Karpas-422 (cell line): ENCODE measurements around the gene MUC15. TPM values are rescaled to one million over a fixed set of nuclear protein-coding genes. Genes with fewer than 3 reads are reported as not detected.

ENCODE experiments used
- DNase-seq: peaks from one replicate; pipeline ENCODE4 v3.0.0-alpha.2; 2015
- H2AFZ ChIP-seq: fragments of 200-600 bp; sonication (generic); 2 replicates; pipeline ENCODE4 v1.6.1; 2014; ENCODE audit warnings: antibody characterized with exemption, low read length, mixed read lengths
- H3K27ac ChIP-seq: fragments of 200-600 bp; sonication (generic); 2 replicates; pipeline ENCODE4 v1.5.1; 2014; ENCODE audit warnings: mild to moderate bottlenecking, low read length, moderate library complexity
- H3K27me3 ChIP-seq: fragments of 200-600 bp; sonication (generic); 2 replicates; pipeline ENCODE4 v1.6.1; 2014; ENCODE audit warnings: low read length, mixed read lengths
- H3K36me3 ChIP-seq: fragments of 200-600 bp; sonication (generic); 2 replicates; pipeline ENCODE4 v1.6.1; 2014; ENCODE audit warnings: low read length, mixed read lengths; ENCODE audit not compliant: insufficient read depth
- H3K4me1 ChIP-seq: fragments of 200-600 bp; sonication (generic); 2 replicates; pipeline ENCODE4 v1.6.1; 2014; ENCODE audit warnings: mild to moderate bottlenecking, low read length, mixed read lengths
- H3K4me2 ChIP-seq: fragments of 200-600 bp; sonication (generic); 2 replicates; pipeline ENCODE4 v1.6.1; 2014; ENCODE audit warnings: low read length, low read depth, mild to moderate bottlenecking; ENCODE audit not compliant: poor library complexity, severe bottlenecking
- H3K4me3 ChIP-seq: fragments of 200-600 bp; sonication (generic); 2 replicates; pipeline ENCODE4 v1.5.1; 2014; ENCODE audit warnings: mild to moderate bottlenecking, antibody characterized with exemption, low read length, mixed read lengths
- H3K79me2 ChIP-seq: fragments of 200-600 bp; sonication (generic); 2 replicates; pipeline ENCODE4 v1.6.1; 2014; ENCODE audit warnings: mild to moderate bottlenecking, low read length, mixed read lengths
- H3K9ac ChIP-seq: fragments of 200-600 bp; sonication (generic); 2 replicates; pipeline ENCODE4 v1.6.0; 2014; ENCODE audit warnings: low read length
- H3K9me2 ChIP-seq: fragments of 200-600 bp; sonication (generic), shearing (Covaris generic); replicated peaks from 2 replicates; pipeline ENCODE4 v1.6.0; 2014; ENCODE audit warnings: mild to moderate bottlenecking, low read length, moderate library complexity; ENCODE audit not compliant: insufficient read depth
- H3K9me3 ChIP-seq: fragments of 300-700, 200-600 bp; sonication (generic); 2 replicates; pipeline ENCODE4 v1.6.1; 2014; ENCODE audit warnings: low read length, mixed read lengths
- H4K20me1 ChIP-seq: fragments of 200-600 bp; sonication (generic); 2 replicates; pipeline ENCODE4 v1.6.1; 2014; ENCODE audit warnings: mild to moderate bottlenecking, antibody characterized with exemption, low read length, low read depth; ENCODE audit not compliant: insufficient read depth
- total RNA-seq: library from RNA; depleted of rRNA; stranded (reverse); fragments of >200 nt; shearing (Covaris generic); gene quantifications from 2 replicates; pipeline ENCODE4 v1.2.3, GENCODE V29; 2014; ENCODE audit warnings: low replicate concordance; rRNA removed

The MUC15 gene, protein sequence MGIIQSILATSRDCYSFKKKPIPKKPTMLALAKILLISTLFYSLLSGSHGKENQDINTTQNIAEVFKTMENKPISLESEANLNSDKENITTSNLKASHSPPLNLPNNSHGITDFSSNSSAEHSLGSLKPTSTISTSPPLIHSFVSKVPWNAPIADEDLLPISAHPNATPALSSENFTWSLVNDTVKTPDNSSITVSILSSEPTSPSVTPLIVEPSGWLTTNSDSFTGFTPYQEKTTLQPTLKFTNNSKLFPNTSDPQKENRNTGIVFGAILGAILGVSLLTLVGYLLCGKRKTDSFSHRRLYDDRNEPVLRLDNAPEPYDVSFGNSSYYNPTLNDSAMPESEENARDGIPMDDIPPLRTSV
- total RNA-seq = not detected in 2 replicates

DNA sequence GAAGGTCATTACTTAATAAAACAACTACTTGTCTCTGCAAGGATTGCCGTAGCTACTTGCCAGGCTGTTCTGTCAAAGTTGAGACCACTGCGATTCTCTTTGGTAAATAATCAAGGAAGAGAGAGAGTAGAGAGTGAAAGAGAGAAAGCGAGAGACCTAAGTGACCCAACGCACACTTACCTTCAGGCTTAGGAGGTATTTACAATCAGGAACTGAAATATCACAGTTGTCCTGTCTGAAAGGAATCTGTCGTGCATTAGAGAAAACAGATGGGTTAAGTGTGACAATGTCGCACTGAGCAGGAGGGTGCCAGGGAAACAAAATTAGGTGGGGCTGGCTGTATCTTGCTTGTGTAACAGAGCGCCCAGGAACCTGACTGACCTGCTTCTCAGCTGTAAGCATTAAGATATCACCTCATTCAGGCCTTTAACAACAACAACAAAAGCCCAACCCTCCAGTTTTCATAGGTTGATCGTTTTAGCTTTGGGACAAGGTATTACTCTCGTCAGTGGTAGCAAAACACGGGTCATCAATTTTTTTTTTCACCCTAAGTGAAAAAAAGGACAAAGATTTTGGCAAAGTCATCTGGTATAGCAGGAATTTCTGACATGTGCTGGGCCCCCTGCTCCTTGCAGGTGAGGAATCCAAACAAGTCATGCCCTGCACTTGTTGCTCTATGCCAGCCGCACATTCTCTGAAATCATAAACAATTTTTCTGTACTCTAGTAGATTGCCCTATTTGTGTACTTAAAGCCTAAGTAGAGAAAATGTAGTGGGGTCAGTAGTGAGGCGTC is at the start of gene MUC15:
Gene MUC15 (minus strand): TSS at position 403 of the 794 bp plus-strand sequence. CDS start 5,169 bp downstream, outside the sequence.
- H3K27me3 ChIP-seq = no peaks in the 10 kb centered on the region
- no peak within 1 kb of the TSS for H3K9ac ChIP-seq
- H4K20me1 ChIP-seq = no peaks in the 10 kb centered on the region
- no peak for DNase-seq
- H3K36me3 ChIP-seq = no peaks in the 10 kb centered on the region
- H3K4me3 ChIP-seq = no peak within 1 kb of the TSS
- H3K9me2 ChIP-seq = no peaks in the 10 kb centered on the region
- H3K4me1 ChIP-seq = no peaks in the 10 kb centered on the region
- no peak within 1 kb of the TSS for H2AFZ ChIP-seq
- H3K4me2 ChIP-seq = no peak within 1 kb of the TSS
- H3K27ac ChIP-seq = no peak within 1 kb of the TSS
- no peaks in the 10 kb centered on the region for H3K79me2 ChIP-seq
- H3K9me3 ChIP-seq = no peaks in the 10 kb centered on the region

DNA sequence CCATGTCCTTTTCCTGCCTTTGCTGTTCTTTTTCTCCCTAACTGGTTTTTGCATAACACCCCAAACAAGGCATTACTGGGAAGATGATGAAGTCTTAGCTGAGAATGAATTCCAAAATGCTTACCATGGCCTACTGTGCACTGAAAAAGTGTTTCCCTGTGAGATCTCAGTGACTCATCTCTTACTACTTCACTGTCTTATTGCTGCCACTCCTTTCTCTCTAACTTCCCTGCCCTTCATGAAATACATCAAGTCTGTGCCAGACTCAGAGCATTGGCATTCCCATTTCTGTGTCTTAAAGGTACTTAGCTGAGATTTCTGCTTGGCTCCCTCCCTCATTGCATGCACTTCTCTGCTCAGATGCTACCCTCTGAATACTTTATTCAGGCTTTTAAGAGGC is 49.1 kb upstream of the MUC15 start:
- no peaks in the 10 kb centered on the region for H3K9me3 ChIP-seq
- no peaks in the 10 kb centered on the region for H3K27me3 ChIP-seq
- no peaks in the 10 kb centered on the region for H3K79me2 ChIP-seq
- no peaks in the 10 kb centered on the region for H3K4me1 ChIP-seq
- no peak overlapping the region for H3K9ac ChIP-seq
- H4K20me1 ChIP-seq = no peaks in the 10 kb centered on the region
- no peaks in the 10 kb centered on the region for H3K9me2 ChIP-seq
- no peak overlapping the region for H3K4me2 ChIP-seq
- no peak overlapping the region for H3K27ac ChIP-seq
- DNase-seq = no peak
- no peaks in the 10 kb centered on the region for H3K36me3 ChIP-seq
- no peak overlapping the region for H2AFZ ChIP-seq
- no peak overlapping the region for H3K4me3 ChIP-seq

DNA sequence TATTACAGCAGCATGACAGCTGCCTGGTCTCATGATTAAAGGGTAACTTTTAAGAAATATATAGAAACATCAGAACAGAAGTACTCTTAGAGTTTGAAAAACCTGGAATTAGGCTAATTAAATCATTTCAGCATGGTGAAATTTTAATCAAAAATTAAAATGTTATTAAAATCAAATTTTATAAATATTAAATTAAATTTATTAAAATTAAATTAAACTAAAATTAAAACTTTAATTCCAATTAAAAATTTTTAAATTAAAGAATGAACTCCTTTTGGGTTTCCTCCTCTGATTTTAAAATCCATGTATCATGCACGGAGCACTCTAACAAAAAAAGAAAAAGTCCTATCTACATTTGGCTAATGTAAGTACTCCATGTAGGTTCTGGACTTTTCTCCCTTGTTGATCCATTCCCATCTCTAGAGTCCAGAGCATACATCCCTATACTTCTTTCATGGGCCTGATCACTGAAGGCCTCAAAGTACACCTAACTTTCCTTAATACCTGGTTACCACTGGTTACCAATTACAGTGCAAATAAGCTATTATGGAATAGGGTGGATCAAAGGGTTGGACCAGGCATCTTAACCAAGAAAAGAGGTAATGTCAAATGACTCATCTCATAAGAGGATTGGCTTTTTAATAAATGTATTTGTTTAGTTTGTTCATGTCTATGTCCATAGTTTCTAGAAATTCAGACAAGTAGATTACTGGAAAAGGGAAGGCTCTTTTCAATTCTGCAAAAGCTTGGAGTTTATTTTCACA is 48.4 kb upstream of the MUC15 start:
- Histone ChIP-seq H3K4me1 (no peaks in the 10 kb centered on the region), H3K9me2 (no peaks in the 10 kb centered on the region), H3K27me3 (no peaks in the 10 kb centered on the region), H3K4me3 (no peak overlapping the region), H2AFZ (no peak overlapping the region), H3K79me2 (no peaks in the 10 kb centered on the region), H3K27ac (no peak overlapping the region), H3K4me2 (no peak overlapping the region), H3K9ac (no peak overlapping the region), H3K9me3 (no peaks in the 10 kb centered on the region), H4K20me1 (no peaks in the 10 kb centered on the region), H3K36me3 (no peaks in the 10 kb centered on the region)
- no peak for DNase-seq

DNA sequence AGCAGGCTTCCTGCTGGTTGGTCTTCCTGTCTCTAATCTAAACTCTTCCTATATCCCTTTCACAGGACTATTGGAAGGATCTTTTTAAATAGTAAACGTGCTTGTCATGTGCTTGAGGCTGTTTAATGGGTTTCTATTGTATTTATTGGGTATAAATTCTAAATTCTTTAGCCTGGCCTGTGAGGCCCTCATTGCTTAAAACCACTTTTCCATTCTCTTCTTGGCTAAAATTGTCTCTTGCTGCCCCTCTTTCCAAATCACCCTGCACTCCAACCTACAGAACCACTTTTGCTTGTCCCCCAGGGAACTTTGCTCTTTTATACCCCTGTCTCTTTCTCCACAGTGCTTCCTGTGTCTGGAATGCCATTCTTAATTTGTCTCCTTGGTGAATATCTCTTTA is 46.4 kb upstream of the MUC15 start:
- DNase-seq = no peak
- Histone ChIP-seq H3K9me3 (no peaks in the 10 kb centered on the region), H3K79me2 (no peaks in the 10 kb centered on the region), H3K4me2 (no peak overlapping the region), H4K20me1 (no peaks in the 10 kb centered on the region), H3K4me1 (no peaks in the 10 kb centered on the region), H2AFZ (no peak overlapping the region), H3K9me2 (no peaks in the 10 kb centered on the region), H3K27me3 (no peaks in the 10 kb centered on the region), H3K27ac (no peak overlapping the region), H3K4me3 (no peak overlapping the region), H3K9ac (no peak overlapping the region), H3K36me3 (no peaks in the 10 kb centered on the region)

DNA sequence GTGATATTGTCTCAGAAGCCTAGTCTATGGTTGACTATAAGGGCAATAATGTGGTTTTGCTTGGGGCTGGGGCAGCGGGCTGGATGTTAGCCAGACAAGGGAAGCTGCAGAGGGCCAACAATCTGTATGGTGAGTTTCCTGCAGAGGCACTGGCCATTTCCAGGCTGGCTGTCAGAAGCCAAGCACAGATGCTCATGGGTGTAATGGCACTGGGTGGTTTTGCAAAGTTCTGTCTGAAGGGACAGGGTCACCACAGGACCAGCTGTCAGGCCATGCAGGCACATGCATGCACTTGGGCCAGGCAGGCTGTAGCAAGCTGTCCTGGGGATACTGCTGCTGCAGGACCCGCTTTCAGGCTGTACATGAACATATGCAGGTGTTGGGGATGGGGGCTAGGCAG is 41.7 kb upstream of the MUC15 start:
- Histone ChIP-seq H3K4me2 (no peak overlapping the region), H4K20me1 (no peaks in the 10 kb centered on the region), H3K36me3 (no peaks in the 10 kb centered on the region), H3K9ac (no peak overlapping the region), H2AFZ (no peak overlapping the region), H3K9me3 (peaks cover 3% of the 10 kb centered on the region; the same call in 1 of the 2 replicates), H3K27ac (no peak overlapping the region), H3K4me3 (no peak overlapping the region), H3K79me2 (no peaks in the 10 kb centered on the region), H3K27me3 (no peaks in the 10 kb centered on the region), H3K4me1 (no peaks in the 10 kb centered on the region), H3K9me2 (no peaks in the 10 kb centered on the region)
- DNase-seq = no peak

DNA sequence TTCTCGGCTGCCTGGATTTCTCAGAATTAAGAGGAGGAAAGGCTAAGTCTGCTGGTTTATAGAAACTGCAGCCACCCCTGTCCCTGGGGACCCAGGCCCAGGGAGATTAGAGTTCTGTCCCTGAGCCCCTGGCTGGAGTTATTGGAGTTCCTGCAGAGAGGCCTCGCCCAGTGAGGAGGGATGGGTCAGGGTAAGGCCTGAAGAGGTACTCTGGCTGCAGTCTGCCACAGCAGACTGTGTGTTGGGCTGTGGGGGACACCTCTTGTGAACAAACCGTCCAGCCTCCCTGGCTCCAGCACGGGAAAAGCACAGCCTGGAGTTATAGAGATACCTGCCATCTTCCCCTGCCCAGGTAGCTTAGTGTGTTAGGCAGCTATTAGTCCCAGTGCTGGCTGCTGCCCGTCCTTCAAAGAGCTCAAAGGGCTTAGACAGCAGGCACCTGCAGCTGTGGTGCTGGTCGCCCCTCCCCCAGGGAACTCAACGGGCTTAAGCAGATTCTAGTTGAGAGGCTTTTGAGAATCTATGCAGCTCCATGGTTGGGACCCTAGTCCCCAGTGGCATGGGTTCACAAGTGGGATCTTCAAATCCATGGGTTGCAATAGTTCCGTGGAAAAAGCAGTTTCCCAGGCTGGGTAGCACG is 36.6 kb upstream of the MUC15 start:
- Histone ChIP-seq H3K9ac (no peak overlapping the region), H3K27ac (no peak overlapping the region), H4K20me1 (no peaks in the 10 kb centered on the region), H3K79me2 (no peaks in the 10 kb centered on the region), H3K9me2 (no peaks in the 10 kb centered on the region), H2AFZ (no peak overlapping the region), H3K36me3 (no peaks in the 10 kb centered on the region), H3K4me2 (no peak overlapping the region), H3K9me3 (peaks cover 3% of the 10 kb centered on the region; the same call in 1 of the 2 replicates), H3K27me3 (no peaks in the 10 kb centered on the region), H3K4me1 (no peaks in the 10 kb centered on the region), H3K4me3 (no peak overlapping the region)
- no peak for DNase-seq

DNA sequence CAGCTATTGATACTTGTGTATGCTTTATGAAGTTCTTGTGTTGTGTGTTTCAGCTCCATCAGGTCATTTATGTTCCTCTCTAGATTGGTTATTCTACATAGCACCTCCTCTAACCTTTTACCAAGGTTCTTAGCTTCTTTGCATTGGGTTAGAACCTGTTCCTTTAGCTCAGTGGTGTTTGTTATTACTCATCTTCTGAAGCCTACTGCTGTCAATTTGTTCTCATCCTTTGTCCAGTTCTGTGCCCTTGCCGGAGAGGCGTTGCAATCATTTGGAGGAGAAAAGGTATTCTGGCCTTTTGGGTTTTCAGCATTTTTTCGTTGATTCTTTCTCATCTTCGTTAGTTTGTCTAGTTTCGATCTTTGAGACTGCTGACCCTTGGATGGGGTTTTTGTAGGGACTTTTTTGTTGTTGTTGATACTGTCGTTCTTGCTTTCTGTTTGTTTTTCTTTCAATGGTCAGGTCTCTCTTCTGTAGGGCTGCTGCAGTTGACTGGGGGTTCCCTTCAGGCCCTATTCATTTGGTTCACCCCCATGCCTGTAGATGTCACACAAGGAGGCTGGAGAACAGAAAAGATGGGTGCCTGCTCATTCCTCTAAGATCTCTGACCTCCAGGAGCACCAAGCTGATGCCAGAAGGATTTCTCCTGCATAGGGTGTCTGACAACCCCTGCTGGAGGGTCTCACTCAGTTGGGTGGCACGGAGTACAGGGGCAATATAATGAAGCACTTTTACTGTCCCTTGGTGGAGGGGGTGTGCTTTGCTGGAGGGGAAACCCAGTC is 35.9 kb upstream of the MUC15 start:
- no peak overlapping the region for H2AFZ ChIP-seq

More for the DNA sequence above, 35.9 kb upstream of the MUC15 start:
- Histone ChIP-seq H3K9me2 (no peaks in the 10 kb centered on the region), H3K4me3 (no peak overlapping the region), H3K4me2 (no peak overlapping the region), H3K27me3 (no peaks in the 10 kb centered on the region), H3K9me3 (peaks cover 3% of the 10 kb centered on the region; the same call in 1 of the 2 replicates), H3K9ac (no peak overlapping the region), H4K20me1 (no peaks in the 10 kb centered on the region), H3K27ac (no peak overlapping the region), H3K4me1 (no peaks in the 10 kb centered on the region), H3K79me2 (no peaks in the 10 kb centered on the region), H3K36me3 (no peaks in the 10 kb centered on the region)
- no peak for DNase-seq
